ENCODE data around the gene EFHD2.

GRCh38 chr1:15362096-15362736 is 47.5 kb upstream of the EFHD2 start:
- TF ChIP-seq CTCF (IDR thresholded peaks at IDR 0.05) (no peak), POLR2AphosphoS5 (IDR thresholded peaks at IDR 0.05; ENCODE audit: low read depth, low read length) (no peak), REST (IDR thresholded peaks at IDR 0.05; ENCODE audit: insufficient read depth in 1 of 2, low read depth in 2 of 2, low read length in 1 of 2) (no peak)
